NCI-H2227 (cell line): ENCODE data around the gene ENGASE.

Experiments
- DNase-seq: peaks from one replicate; lab custom pipeline; 2025; ENCODE audit not compliant: unreplicated experiment; lab: John Stamatoyannopoulos, UW

ENGASE gene

GRCh38 chr17:79135011-79135410 lies 60.4 kb downstream of the ENGASE start:
- DNase-seq: no peak

GRCh38 chr17:79135628-79136405 lies 61.2 kb downstream of the ENGASE start:
- no peak for DNase-seq
